GM13976 (cell line): ENCODE results near the gene ZC3H18.

Source experiments
- DNase-seq: peaks from one replicate; pipeline ENCODE4 v3.0.0; 2012; ENCODE audit warnings: low spot score
- in situ Hi-C: fragments of 300-500 bp; cut with MboI; formaldehyde crosslinking; loops from one replicate; pipeline ENCODE4 v1.12.0; 2022; ENCODE audit warnings: low sequenced_read_pairs, mixed read lengths, inconsistent platforms; ENCODE audit not compliant: unreplicated experiment
- TF ChIP-seq, protein P1 (sequence below): IDR thresholded peaks from 2 replicates; pipeline ENCODE4 v1.5.1; 2012; ENCODE audit warnings: borderline replicate concordance, mild to moderate bottlenecking; ENCODE audit not compliant: insufficient read depth; ENCODE audit errors: extremely low read depth, missing control alignments, control extremely low read depth

ZC3H18 gene

DNA sequence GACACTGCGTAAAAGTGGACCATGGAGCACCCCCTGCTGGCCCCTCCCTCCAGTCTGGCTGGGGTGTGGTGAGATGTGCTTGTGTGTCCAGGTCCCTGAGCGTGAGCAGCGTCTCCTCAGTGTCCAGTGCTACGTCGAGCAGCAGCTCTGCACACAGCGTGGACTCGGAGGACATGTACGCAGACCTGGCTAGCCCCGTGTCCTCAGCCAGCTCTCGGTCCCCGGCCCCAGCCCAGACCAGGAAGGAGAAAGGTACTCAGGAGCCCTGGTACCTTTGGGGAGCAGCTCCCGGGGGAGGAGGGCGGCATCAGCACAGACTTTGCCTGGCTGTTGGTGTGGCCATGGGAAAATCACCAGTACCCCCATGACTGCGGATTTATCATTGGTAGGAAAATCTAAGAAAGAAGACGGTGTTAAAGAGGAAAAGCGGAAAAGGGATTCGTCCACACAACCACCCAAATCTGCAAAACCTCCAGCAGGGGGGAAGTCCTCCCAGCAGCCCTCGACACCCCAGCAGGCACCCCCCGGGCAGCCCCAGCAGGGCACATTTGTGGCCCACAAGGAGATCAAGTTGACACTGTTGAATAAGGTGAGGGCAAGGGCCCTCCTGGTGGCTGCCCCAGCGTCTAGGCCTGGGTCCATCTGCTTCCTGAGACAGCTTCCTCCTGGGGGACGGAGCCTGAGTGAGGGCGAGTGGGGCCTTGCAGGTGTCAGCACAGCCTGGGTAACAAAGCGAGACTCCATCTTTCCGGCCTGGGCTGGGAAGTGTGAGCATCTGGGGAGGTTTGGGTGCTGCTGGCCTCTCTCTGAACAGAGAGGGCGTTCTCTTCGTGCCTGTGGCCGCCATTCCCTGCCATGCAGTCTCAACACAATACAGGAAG lies 57.6 kb downstream of the ZC3H18 start:
- TF ChIP-seq, protein P1, sequence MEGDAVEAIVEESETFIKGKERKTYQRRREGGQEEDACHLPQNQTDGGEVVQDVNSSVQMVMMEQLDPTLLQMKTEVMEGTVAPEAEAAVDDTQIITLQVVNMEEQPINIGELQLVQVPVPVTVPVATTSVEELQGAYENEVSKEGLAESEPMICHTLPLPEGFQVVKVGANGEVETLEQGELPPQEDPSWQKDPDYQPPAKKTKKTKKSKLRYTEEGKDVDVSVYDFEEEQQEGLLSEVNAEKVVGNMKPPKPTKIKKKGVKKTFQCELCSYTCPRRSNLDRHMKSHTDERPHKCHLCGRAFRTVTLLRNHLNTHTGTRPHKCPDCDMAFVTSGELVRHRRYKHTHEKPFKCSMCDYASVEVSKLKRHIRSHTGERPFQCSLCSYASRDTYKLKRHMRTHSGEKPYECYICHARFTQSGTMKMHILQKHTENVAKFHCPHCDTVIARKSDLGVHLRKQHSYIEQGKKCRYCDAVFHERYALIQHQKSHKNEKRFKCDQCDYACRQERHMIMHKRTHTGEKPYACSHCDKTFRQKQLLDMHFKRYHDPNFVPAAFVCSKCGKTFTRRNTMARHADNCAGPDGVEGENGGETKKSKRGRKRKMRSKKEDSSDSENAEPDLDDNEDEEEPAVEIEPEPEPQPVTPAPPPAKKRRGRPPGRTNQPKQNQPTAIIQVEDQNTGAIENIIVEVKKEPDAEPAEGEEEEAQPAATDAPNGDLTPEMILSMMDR = no peak

DNA sequence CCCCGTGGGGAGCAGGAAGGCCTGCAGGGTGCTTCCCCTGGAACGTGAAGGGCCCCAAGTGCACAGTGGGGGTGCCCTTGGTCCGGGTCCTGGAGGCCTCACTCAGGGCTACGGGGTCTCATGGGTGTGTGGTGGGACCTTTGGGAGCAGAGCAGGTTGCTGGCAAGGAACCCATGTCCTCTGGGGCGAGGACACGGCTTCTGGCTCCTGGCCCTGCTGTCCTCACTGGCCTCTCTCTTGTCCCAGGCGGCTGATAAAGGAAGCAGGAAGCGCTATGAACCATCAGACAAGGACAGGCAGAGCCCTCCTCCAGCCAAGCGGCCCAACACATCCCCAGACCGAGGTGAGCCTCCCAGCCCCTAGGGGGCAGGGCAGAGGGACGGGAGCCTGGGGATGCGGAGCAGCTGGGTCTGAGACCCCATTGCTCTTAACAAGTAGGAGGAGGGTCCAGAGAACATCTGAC lies 58.3 kb downstream of the ZC3H18 start:
- TF ChIP-seq, protein P1 = peak; percentile 29
- no peak for DNase-seq
- in situ Hi-C loops = no loop called here

More for the DNA sequence above, 57.6 kb downstream of the ZC3H18 start:
- in situ Hi-C loops = no loop called here
- DNase-seq = no peak

DNA sequence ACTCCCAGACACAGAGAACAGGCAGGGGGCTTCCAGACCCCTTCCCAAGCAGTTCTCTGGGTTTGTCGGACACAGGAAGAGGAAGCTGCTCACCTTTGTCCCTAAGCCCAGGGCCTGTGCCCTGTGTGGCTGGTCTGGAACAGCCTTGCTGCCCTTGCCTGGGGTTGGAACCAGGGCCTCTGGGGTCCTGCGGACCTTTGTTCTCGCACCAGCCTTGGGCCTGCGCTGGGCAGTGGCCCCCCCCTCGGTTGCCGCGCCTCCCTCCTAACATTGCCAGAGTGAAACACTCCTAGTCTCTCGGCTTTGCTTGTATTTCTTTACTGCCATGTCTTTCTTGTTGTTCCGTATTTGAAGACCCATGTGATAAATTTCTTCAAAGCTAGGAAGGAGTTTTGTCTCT lies 59.6 kb downstream of the ZC3H18 start:
- in situ Hi-C loops = no loop called here
- DNase-seq = no peak
- TF ChIP-seq, protein P1 = no peak

DNA sequence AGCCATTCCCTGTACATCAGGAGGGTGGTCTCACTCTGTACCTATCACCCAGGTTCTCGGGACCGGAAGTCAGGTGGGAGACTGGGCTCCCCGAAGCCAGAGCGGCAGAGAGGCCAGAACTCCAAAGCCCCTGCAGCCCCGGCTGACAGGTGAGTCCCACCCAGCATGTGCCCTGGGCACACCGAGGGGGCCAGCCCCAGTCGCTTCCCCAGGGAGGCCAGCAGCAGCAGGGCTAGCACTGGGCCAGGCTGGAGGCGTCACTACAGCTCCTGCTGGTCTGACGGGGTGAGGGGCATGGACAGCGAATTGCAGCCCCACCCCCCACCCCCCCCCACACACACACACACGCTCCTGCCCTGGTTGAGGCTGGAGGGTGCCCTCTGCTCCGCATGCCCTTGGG lies 60.2 kb downstream of the ZC3H18 start:
- in situ Hi-C loops = no loop called here
- TF ChIP-seq, protein P1 = no peak
- DNase-seq = no peak

DNA sequence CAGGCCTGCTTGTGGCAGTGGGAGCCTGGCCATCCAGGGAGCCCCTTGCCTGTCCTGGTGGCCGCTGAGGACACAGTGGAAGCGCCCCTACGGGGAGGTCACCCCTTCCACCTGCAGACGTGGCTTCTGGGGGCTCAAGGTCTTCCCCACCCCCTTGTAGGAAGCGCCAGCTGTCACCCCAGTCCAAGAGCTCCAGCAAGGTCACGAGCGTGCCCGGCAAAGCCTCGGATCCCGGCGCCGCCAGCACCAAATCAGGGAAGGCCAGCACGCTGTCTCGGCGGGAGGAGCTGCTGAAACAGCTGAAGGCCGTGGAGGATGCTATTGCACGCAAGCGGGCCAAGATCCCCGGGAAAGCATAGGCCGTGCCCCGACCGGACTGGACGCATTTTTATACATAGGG lies 60.7 kb downstream of the ZC3H18 start:
- TF ChIP-seq, protein P1 = no peak
- in situ Hi-C loops = no loop called here

DNA sequence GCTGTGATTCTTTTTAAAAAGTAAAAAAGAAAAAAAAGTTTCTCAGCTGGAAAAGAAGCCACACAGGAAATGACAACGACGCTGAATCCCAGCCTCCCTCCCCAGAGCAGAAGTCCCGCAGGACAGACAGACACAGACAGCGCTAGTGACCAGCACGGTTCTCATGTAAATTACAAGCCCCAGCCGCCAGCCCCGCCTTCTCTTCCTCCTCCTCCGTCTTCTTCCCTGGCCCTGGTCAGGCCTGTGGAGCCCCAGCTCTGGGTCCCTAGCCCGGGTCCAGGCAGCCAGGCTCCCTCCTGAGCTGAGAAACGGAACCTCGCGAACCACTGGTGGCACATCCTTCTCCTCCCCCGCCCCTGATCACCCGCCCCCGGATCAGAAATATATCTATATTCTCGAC lies 61.2 kb downstream of the ZC3H18 start:
- TF ChIP-seq, protein P1 = no peak
- in situ Hi-C loops = no loop called here
- DNase-seq = no peak

More for the DNA sequence above, 60.7 kb downstream of the ZC3H18 start:
- DNase-seq = no peak
